Measurements from ENCODE around the gene SLC38A9. TPM values are rescaled to one million over a fixed set of nuclear protein-coding genes. Genes with fewer than 3 reads are reported as not detected.

The SLC38A9 gene
- total and polyA plus RNA-seq, 2 of the 8 experiments (the other 6 are each of a cell fraction or from before 2014, with no cell fraction given), result 29.2 to 43.7 TPM

DNA sequence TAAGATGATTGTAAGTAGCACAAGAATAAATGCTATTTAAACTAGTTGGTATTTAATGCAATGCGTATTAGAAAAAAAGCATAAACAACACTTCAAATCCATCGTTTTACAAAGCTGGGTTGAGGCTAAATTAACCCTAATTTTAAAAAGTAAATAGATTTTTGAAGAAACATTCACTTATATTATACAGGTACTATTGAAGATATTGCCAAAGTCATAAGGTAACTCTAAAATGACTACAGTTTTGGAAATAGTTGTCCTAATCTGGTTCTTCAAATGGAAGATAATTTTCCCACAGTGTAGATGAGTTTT, 20.1 kb downstream of the SLC38A9 start:
- no peak overlapping the region for H2BK15ac ChIP-seq (ENCODE audit: low read length)
- no peak overlapping the region for H3K4ac ChIP-seq (replicated peaks; ENCODE audit: insufficient read length, low read depth, low read length)
- no peak overlapping the region for H3K4me3 ChIP-seq (ENCODE audit: extremely low read depth in 1 of 4, insufficient read depth in 2 of 4, low read depth in 3 of 4, low read length in 4 of 4)
- POLR2A ChIA-PET (ENCODE audit: partially characterized antibody), result interaction anchor here (0.5 to 1.3 kb wide), 4 partner anchors 270 to 300 kb away, joined by 3 to 4 read pairs (median 3); no protein-coding TSS in a partner anchor
- no peaks in the 10 kb centered on the region; the same call in 1 of the 2 replicates for H3K23me2 ChIP-seq (ENCODE audit: low read depth, low read length)
- 70% methylated on average over 2 of the region's 2 CpGs; no CpG with 5 or more reads in 1 of the 2 experiments for WGBS, 2 experiments (ENCODE audit: extremely low coverage in 1 of 2, insufficient coverage in 1 of 2, insufficient read length in 1 of 2, insufficient replicate concordance in 2 of 2, low coverage in 1 of 2, low lambda C conversion rate in 2 of 2, missing lambda C conversion rate in 1 of 2)
- DNase-seq (ENCODE audit: low read depth in 1 of 2, low spot score in 2 of 2) (no peak), FAIRE-seq (no peak)
- no peaks in the 10 kb centered on the region for H4K20me1 ChIP-seq (replicated peaks in 1 of 2; ENCODE audit: control insufficient read depth in 1 of 2, insufficient read depth in 2 of 2, low read length in 2 of 2)
- no peak overlapping the region for H3K4me2 ChIP-seq (ENCODE audit: insufficient read depth in 1 of 2, low read depth in 2 of 2, low read length in 2 of 2)
- no peak overlapping the region for H3K27ac ChIP-seq (ENCODE audit: low read depth, low read length)
- no peak overlapping the region for H2BK120ac ChIP-seq (replicated peaks; ENCODE audit: low read depth, low read length)
- peaks cover 0 to 2% (median under 1%) of the 10 kb centered on the region in 4 experiments; a peak in 3 of 8 replicates for H3K36me3 ChIP-seq (ENCODE audit: control insufficient read depth in 2 of 4, insufficient read depth in 4 of 4, low read length in 3 of 4)
- no peak overlapping the region for H4K91ac ChIP-seq (replicated peaks; ENCODE audit: insufficient read length, low read length)
- H3K23ac ChIP-seq (ENCODE audit: insufficient read length), result no peak overlapping the region
- H2AK5ac ChIP-seq (ENCODE audit: low read depth, low read length), result no peak overlapping the region
- H3K9me3 ChIP-seq (ENCODE audit: insufficient read depth in 2 of 2, low read depth in 1 of 2, low read length in 1 of 2), result peaks cover 0 to 2% of the 10 kb centered on the region in 2 experiments; a peak in 1 of 4 replicates
- H3K56ac ChIP-seq (replicated peaks; ENCODE audit: insufficient read length, low read depth, low read length), result no peak overlapping the region
- H4K5ac ChIP-seq (ENCODE audit: insufficient read length, low read depth, low read length), result no peak overlapping the region
- no peak overlapping the region for H2AFZ ChIP-seq (ENCODE audit: low read length)
- H2BK12ac ChIP-seq (ENCODE audit: low read depth, low read length), result no peak overlapping the region
- no peak overlapping the region for H4K8ac ChIP-seq (ENCODE audit: extremely low read depth, insufficient read depth, low read length)
- H3K9ac ChIP-seq (replicated peaks in 1 of 4; ENCODE audit: extremely low read depth in 1 of 4, low read depth in 3 of 4, low read length in 3 of 4), result no peak overlapping the region
- H3K27me3 ChIP-seq (replicated peaks in 1 of 4; ENCODE audit: control insufficient read depth in 3 of 4, extremely low read depth in 1 of 4, insufficient read depth in 3 of 4, low read length in 3 of 4), result no peaks in the 10 kb centered on the region
- H3K4me1 ChIP-seq (replicated peaks in 1 of 4; ENCODE audit: control insufficient read depth in 3 of 4, insufficient read depth in 4 of 4, low read length in 3 of 4), result peaks cover 0 to 7% (median 6%) of the 10 kb centered on the region in 4 experiments; a peak in 5 of 7 replicates
- H2BK5ac ChIP-seq (ENCODE audit: low read depth, low read length), result no peak overlapping the region
- no peak overlapping the region for H2BK20ac ChIP-seq (ENCODE audit: low read length)
- CTCF ChIA-PET (ENCODE audit: partially characterized antibody), result interaction anchor here (0.6 to 2.1 kb wide), 49 partner anchors 8 to 516 kb away, joined by 3 to 21 read pairs (median 4); no protein-coding TSS in a partner anchor
- no peaks in the 10 kb centered on the region for H3K79me1 ChIP-seq (ENCODE audit: low read depth, low read length)
- H3K18ac ChIP-seq (ENCODE audit: extremely low read depth, low read length), result no peak overlapping the region
- no peaks in the 10 kb centered on the region for H3K79me2 ChIP-seq (ENCODE audit: control insufficient read depth in 1 of 2, insufficient read depth in 2 of 2, low read length in 2 of 2)
- H3K14ac ChIP-seq (ENCODE audit: insufficient read length), result no peak overlapping the region
- no peak for TF ChIP-seq TEAD4 (IDR thresholded peaks at IDR 0.05; ENCODE audit: low read depth, low read length)
- no peak for TF ChIP-seq SIRT6 (IDR thresholded peaks at IDR 0.05; ENCODE audit: low read length)
- no peak for TF ChIP-seq TCF12 (IDR thresholded peaks at IDR 0.05; ENCODE audit: low read depth, low read length)
- no peak for TF ChIP-seq ATF2 (IDR thresholded peaks at IDR 0.05; ENCODE audit: low read length)
- TF ChIP-seq CTCF (IDR thresholded peaks at IDR 0.05; ENCODE audit: control extremely low read depth in 1 of 3, insufficient read depth in 1 of 3, low read depth in 1 of 3, low read length in 3 of 3), result no peak
- TF ChIP-seq SP1 (IDR thresholded peaks at IDR 0.05; ENCODE audit: low read depth, low read length), result no peak
- TF ChIP-seq CBX8 (IDR thresholded peaks at IDR 0.05; ENCODE audit: borderline replicate concordance, low read depth, low read length), result no peak
- TF ChIP-seq JUND (IDR thresholded peaks at IDR 0.05; ENCODE audit: low read length), result no peak
- TF ChIP-seq RXRA (IDR thresholded peaks at IDR 0.05; ENCODE audit: insufficient read depth, low read depth, low read length), result no peak
- TF ChIP-seq KDM5A (IDR thresholded peaks at IDR 0.05; ENCODE audit: low read length), result no peak
- TF ChIP-seq HDAC6 (IDR thresholded peaks at IDR 0.05; ENCODE audit: low read depth, low read length), result no peak

Data from H1 (cell line).